HG02678 (cell line): Measurements from ENCODE around the gene RCBTB2.

ENCODE experiments used
- ATAC-seq: cut with Tn5 transposase; IDR thresholded peaks from one replicate; pipeline ENCODE4 v1.9.1; 2021; ENCODE audit warnings: mild to moderate bottlenecking, moderate library complexity; ENCODE audit not compliant: unreplicated experiment

RCBTB2 gene

DNA sequence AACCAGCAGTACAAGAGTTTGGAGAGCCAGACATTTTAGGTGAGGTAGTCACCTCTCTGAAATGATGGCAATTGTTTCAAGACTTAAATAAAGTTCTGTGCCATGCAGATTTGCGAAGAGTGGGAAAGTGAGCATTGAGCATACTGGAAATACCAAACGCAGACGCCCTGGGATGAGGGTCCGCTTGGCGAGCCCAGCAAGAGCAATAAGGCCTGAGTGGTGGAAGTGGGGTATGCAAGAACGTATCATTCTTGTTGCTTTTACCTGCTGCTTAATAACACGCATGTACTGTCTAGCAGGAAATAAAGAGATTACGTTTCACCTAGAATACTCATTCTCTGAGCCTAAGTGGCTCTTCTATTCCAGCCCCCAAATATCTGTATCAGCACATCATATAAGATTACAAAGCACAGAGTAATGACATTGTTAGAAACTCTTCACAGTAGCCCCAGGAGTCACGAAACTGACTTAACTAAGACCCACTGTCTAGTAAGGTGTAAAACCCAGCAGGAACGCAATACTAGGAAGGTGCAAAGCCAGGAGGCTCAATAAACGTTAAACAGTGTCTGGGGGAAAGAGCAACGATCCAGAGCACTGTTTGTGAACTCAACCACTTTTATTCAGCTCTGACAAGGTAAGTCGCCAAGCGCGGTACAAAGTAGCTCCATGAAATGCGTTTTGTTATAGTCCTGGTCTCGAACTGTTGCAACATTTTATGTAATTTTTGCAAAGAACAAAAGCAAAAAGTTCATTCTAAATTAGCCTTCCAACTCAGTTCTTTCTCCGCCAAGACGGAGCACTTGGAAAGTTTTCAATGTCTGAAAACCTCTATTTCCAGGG is 1.2 kb downstream of the RCBTB2 start:
- no peak for ATAC-seq

DNA sequence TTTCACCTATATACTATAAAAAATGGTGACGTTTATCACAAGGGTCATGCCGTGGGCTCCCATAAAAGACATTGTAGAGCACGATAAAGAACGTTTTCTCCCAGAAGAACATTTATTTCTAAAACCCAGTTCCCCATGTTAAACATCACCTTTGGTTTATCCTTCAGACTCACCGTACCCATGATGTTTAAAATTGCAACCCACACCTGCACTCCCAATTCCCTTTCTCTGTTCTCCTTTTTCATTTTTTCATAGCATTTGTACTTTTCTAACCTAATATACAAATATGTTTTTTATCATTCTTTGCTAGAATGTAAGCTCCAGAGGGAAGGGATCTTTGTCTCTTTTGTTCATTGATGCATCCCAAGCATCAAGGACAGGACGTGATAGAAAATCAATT is 2.0 kb downstream of the RCBTB2 start:
- no peak for ATAC-seq

DNA sequence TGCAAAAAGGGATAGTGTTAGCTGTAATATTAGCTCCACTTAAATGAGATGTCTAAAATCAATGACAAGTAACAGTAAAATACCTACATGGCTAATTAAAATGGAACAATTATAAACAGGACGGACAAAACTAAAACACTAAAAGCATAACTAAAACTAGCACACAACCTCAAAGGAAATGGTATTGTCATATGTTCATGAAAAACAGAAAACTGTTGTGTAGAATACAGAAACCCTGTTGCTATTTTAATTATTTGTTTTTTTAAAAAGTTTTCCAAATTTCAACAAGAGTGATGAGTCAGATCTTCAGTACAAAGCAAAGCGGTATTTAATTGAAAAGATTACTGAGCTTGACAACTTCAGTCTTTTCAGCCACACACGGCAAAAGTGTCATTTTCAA is 4.2 kb downstream of the RCBTB2 start:
- ATAC-seq, result no peak

DNA sequence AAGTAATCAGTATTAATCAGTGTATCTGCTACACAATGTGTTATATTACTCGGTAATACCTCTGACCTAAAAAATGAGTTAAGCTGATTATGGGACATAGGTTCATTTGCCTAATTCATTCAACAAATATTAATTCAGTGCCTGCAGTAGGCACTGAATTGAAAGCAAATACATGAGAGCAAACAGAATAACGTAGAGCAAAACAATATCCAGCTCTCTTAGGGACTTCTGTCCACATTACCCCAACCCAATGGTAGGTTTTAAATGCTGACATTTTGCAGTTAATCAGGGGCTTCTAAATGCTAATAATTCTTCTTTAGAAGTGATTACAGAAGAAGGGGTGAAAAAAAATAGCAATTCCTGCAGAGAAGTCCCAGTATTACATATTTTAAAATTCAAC is 4.9 kb downstream of the RCBTB2 start:
- no peak for ATAC-seq

DNA sequence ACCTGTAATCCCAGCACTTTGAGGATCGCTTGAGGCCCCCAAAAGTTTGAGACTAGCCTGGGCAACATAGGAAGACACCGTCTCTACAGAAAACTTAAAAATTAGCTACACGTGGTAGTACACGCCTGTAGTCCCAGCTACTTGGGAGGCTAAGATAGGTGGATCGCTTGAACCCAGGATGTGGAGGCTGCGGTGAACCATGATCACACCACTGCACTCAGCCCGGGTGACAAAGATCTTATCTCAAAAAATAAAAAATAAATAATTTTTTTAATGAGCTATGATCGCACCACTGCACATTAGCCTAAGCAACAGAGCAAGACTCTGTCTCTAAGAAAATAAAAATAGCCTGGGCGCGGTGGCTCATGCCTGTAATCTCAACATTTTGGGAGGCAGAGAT is 6.6 kb downstream of the RCBTB2 start:
- ATAC-seq, result no peak

DNA sequence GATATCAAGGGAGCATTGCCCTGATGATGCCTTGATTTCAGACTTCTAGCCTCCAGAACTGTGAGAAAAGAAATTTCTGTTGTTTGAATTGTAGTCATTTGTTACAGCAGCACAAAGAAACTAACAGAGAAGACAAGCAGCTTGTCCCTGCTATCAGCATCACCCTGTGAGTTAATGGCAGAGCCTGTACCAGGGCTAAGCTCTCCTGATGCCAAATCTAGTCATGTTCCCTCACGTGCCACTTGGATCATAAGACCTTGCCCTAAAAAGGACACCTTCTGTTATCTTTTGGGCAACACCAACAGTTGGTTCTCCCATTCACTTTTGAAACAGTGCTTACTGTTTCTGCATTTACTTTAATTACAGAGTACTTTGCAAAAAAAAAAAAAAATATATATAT is 14.8 kb downstream of the RCBTB2 start:
- no peak for ATAC-seq

DNA sequence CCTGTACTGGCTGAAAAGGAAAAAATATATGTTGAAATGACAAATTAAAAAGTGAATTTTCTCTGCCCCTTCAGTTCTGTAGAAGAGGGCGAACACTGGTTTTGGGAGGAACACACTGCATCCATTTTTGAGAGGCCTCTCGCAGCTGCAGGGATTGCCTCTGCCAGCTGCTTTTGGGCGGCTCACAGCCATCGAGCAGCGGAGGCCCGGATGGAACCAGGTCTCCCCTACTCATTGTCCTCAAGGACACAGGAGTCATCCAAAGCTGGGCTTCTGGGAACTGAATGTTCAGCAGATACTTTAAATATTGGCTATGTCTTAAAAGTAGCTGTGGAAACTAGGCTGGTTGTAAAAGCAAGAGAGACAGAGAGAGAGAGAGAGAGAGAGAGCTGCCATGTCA is 17.1 kb downstream of the RCBTB2 start:
- no peak for ATAC-seq

DNA sequence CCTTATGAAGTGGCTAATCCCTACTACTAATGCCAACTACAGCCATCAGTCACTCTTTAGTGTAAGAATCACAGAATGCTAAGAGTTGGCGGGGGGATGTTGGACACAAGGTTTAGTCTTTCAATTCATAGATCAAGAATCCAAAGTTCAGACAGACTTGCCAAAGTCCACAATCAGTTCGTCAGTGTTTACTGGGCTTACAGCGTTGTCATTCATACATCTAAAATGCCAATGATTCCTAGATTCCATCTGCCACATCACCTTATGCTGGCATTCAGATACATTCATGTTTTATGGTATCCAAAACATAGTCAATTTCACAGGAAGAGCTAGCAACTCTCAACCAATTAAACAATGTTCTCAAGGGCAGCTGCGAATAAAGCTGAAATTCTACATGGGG is 18.1 kb downstream of the RCBTB2 start:
- no peak for ATAC-seq

DNA sequence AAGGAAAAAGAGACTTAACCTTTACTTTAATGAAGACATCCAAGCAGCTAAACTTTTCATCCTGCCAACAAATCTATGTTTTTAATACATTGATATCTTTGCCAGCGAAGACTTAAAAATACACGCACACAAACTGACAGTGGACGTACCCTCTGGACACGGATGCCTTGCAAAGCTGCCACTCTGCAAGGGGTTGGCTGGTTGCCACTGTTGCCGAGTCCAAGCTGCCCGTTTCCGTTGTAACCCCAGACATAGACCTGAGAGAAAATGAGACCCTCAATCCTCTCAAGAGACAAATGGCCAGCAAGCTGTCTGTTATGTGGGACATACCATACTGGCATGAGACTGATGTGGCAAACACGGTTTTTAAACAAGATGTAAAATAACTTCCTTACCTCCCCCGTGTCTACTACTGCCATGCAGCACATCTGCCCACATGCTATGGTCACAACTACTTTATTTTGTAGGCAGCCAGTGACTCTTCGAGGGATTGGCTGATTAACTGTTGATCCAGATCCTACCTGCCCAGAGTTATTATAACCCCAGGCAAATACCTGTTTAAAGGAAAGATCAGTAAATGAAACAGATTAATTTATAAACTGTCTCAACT is 21.2 kb downstream of the RCBTB2 start:
- ATAC-seq, result no peak

DNA sequence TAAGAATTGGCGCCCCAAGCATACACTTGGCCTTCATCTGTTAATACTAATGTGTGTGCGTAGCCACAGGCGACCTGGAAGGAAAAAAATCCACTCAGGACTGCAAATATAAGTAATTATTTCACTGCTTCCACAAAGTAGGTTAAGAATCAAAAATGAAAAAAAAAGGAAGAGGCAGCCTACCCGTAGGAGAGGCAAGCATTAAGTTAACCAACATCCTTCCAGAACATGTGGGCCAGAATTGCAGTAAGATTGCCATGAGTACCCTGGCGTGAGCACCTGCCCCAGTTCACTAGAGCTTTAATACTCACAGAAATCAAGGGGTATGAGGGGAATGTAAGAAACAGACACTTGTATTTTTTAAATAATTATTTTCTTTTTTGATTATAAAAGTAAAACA is 22.2 kb downstream of the RCBTB2 start:
- ATAC-seq, result no peak

DNA sequence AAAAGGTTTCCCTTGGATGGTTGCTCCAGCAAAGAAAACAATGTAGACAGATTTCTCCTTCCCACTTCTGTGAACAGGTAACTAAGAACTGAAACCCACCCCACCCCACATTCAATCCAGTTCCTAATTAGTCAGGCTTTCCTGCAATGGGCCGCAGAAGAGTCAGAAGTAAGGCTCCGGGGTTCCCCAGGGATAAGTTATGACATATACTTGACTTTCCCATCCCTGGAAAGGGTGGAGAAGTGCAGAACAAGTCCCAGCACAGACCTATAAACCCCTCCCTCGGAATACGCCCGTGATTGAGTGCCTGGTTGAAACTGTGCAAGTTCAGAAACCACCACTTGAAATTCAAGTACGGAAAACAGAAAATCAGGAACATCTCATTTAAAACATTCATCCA is 24.9 kb downstream of the RCBTB2 start:
- ATAC-seq, result no peak

DNA sequence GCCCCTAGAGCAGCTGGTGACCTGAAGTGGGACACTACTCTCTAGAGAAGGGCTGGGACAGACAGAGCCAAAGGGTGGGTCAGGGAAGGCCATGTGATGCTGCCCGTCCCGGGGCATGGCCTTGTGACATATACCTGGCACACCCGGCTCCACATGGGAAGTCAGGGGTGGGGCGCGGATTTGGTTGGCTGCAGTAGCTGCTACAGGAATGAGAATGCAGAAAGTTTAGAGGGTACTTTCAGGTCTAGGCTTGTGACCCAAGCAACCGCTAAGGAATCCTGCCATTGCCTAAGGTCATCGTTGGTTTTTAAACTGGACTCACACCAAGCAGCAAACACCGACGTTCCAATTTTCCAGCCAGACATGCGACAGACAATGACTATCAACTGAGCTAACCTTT is 25.9 kb downstream of the RCBTB2 start:
- ATAC-seq, result no peak

DNA sequence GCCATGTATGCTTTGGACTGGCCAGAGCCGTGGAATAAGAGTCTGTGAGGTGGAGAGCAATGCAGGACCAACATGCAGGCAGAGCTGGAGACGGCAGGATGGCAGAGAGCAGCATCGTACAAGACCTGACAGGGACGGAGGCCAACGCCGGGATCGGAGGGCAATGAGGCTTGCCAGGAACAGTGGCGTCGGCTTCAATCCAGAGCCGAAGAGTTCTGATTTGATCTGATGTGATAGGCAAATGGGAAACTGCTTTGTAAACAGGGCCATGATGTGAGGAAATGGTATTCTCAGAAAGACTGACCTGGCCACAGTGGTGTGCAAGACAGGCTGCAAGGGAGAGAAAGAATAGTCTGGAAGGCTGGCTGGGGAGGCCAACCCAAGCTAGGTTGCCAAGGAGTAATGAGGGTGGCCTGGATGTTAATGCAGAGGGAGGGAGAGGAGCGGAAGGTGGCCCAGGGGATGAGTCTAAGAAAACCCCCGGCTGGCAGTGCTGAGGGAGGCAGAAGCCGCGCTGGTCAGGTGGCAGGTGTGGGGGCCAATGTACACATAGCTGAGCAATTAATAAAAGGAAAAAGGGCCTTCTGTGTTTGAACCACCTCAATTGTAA is 26.7 kb downstream of the RCBTB2 start:
- peak; percentile 14 for ATAC-seq

DNA sequence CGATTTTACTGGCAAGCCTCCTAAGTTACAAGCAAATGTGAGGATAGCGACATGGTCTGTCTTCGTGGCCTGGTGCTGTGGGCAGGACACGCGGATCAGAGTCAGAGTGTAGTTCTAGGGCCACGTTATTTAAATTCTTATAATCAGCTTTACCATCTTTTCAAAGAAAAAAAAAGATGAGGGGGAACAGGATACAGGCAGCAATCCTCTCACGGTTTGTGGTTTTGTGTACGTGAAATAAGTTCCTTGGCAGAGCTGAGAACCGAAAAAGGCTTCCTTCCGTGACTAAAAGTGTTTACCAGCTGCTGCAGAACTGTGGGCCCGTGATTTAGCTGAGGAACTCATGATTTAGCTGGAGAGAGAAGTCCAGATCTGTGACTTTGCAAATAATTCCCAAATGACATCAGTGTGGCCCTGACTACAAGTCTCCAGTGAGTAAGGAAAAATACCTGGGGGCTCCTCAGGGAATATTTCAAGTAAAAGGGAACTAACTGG is 27.2 kb downstream of the RCBTB2 start:
- ATAC-seq, result peak; percentile 71

DNA sequence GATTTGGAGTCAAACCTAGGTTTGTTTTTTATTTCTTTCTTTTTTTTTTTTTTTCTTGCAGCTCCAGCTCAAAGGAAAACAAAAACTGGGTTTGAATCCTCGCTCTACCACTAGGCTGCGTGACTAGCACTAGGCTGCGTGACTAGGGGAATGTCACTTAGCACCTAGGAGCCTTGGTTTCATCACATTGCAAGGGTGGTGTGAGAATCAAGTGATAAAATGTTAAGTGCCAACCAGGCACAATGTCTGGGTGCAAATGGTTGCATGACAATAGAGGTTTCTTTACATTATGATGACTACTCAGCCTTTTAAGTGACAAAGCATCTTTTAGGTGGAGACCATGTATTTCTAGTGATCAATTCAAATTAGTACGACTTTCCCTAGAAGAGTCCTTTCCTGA is 27.9 kb downstream of the RCBTB2 start:
- no peak for ATAC-seq

DNA sequence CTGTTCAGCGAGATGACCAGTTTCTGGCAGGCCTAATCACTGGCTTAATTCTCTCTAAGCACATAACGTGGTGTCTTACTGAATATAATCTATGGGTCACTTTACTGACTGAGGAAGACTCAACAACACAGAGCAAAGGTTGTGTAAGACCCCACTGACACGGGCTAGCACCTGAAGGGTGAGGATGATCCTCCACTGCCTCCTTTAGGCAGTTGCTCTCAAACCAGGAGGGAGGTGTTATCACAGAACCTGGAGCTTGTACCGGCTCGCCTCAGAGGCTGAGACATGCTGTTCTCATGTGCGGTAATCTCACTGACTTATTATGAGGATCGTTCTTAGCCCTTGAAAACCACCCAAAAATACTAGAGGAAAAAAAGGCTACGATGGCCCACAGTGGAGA is 28.3 kb downstream of the RCBTB2 start:
- ATAC-seq, result no peak

DNA sequence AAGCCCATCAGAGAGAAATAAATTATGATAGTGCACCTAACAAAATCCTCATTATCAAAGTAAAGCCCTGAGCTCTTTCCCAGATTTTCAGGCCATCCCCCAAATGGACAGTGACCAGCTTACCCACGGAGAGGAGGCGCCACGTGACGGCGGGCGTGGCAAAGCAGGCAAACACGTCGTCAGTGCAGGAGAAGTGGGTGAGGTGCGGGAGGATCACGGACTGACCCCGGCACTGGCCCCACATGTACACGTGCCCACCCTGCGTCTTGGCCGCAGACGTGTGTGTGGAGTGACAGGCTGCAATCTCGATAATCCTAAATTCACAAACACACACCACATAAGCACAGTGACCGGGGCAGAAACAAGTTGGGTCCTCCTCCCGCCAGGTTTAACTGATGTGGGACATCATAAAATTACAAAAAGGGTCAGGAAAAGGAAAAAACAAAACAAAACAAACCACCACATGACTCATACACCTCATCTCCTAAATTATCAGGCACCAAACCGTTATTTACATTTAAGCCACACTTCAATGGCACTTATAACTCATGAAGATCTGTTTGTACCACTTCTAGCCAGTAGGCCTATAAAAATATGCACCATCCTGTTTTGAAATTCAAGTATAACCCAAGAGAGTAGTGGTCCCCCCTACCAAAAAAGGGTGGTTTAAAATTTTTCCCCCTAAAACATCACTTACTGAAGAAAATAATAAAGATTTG is 30.1 kb downstream of the RCBTB2 start:
- ATAC-seq, result no peak

DNA sequence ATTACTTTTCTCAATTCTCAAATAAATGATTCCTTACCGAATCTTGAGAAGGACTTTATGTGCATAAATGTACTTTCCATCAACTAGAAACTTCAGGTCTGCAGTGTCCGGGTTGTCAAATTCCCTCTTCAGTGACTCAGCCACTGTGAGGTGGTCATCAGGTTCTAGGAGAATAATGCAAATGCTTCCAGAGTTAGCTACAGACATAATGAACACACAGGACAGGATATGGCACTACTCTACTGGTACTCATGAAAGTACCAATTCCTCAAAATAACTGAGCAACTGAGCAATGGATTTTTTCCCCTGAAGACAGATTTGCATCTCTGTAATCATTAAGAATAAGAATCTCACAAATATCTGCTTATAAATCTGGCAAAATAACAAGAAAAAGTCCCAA is 31.2 kb downstream of the RCBTB2 start:
- ATAC-seq, result no peak

DNA sequence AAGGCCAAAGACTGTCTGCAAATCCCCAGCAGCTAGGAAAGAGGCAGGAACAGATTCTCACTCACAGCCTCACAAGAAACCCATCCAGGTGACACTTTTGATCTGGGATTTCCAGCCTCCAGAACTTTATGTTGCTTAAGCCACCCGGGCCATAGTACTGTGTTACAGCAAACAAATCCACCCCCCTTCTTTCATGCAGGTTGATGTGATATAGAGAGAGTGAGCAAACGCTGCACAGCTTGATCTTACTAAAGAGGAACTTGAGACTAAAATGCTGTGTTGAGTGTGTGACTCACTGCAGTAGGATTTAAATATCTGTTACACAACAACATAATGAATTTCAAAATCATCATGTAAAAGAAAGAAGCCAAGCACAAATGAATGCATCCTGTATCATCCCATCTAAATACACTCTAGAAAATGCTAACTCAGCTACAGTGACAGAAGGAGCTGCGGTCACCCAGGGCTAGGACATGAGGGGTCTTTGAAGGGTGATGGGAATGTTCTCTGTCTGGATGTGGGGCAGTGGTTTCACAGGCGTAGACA is 32.2 kb downstream of the RCBTB2 start:
- ATAC-seq, result no peak

DNA sequence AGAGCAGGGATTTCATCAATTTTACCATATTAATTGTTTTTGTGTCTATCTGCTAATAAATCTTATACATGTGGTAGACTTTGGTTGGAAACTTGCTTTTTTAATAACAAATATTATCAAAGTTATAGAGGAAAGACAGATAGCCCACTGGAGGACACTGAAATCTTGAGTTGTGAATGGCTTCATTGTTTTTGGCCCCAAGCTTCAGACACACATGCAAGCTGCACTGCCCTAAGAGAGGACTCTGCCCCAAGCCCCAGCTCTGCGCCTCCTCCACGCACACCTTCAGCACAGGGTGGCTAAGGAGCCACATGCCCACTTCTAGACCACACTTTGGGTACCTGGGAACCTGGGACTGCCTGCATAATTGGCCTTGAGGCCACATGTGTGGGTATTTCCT is 35.2 kb downstream of the RCBTB2 start:
- no peak for ATAC-seq
